Small intestine (tissue), 7 donors: ENCODE measurements around the gene SMIM8. TPM values are rescaled to one million over a fixed set of nuclear protein-coding genes. Genes with fewer than 3 reads are reported as not detected.
"Not testable (repeated sequence)": the region's sequence is repeated elsewhere in the genome, so short reads cannot be mapped to it uniquely, and the experiment has no call there.

Experiments used
- DNase-seq, 2 donors: peaks; one replicate each; pipeline versions ENCODE4 v3.0.0 to v3.0.0-alpha.2; 2013
- FAIRE-seq: peaks from 2 replicates; lab custom pipeline; 2012; peaks lifted over from hg19 to GRCh38; lab: Jason Lieb, UNC
- H3K27ac ChIP-seq, 3 donors: one replicate each; pipeline ENCODE4 v1.5.1; 2013; ENCODE audit warnings: low read length in 2 of 3, mild to moderate bottlenecking in 2 of 3, control low read depth in 1 of 3, inconsistent platforms in 1 of 3, low read depth in 1 of 3, moderate library complexity in 1 of 3
- H3K27me3 ChIP-seq, 3 donors: one replicate each; pipeline ENCODE4 v1.6.1; 2013; ENCODE audit warnings: low read length in 3 of 3, inconsistent platforms in 1 of 3; ENCODE audit not compliant: control insufficient read depth in 3 of 3, insufficient read depth in 3 of 3
- H3K36me3 ChIP-seq, 3 donors: one replicate each; pipeline ENCODE4 v1.6.1; 2013; ENCODE audit warnings: low read length in 3 of 3, inconsistent platforms in 1 of 3, low read depth in 1 of 3, mild to moderate bottlenecking in 1 of 3, moderate library complexity in 1 of 3; ENCODE audit not compliant: control insufficient read depth in 3 of 3, insufficient read depth in 2 of 3
- H3K4me1 ChIP-seq, 3 donors: one replicate each; pipeline ENCODE4 v1.6.1; 2013; ENCODE audit warnings: low read length in 2 of 3, inconsistent platforms in 1 of 3, low read depth in 1 of 3, mild to moderate bottlenecking in 1 of 3, moderate library complexity in 1 of 3; ENCODE audit not compliant: control insufficient read depth in 3 of 3, insufficient read depth in 2 of 3
- H3K4me3 ChIP-seq, 3 donors: one replicate each; pipeline ENCODE4 v1.5.1; 2013; ENCODE audit warnings: low read length in 3 of 3, control low read depth in 1 of 3, inconsistent platforms in 1 of 3, low read depth in 1 of 3, mild to moderate bottlenecking in 1 of 3, moderate library complexity in 1 of 3
- H3K9me3 ChIP-seq, 2 donors: one replicate each; pipeline ENCODE4 v1.6.1; 2013; ENCODE audit warnings: low read depth in 1 of 2, low read length in 1 of 2; ENCODE audit not compliant: control insufficient read depth in 2 of 2, insufficient read depth in 1 of 2
- WGBS, 3 donors: extraction: QIAGEN DNeasy Blood & Tissue Kit; methylation state at CpG; one replicate each; pipeline ENCODE4 v1.1.7; 2013; 5-methylcytosine and 5-hydroxymethylcytosine counted together
- polyA plus RNA-seq, 4 donors: library from polyadenylated mRNA; stranded (reverse) in 3 of 4; unstranded in 1 of 4; fragments of 200-250 nt in 3 of 4; fragments of 120-200 nt in 1 of 4; gene quantifications; one replicate each; pipeline versions ENCODE4 v1.2.1 to v1.2.3, GENCODE V29; 2013
- donor health status: healthy with polysubstance abuse.
- donor health status: control.
- donor health status: control.
- donor health status: Bipolar disorder and iron deficiency.
- donor health status: healthy.

SMIM8 gene
- polyA plus RNA-seq, 4 donors, result 4.1 to 10.6 (median 5.7) TPM

DNA sequence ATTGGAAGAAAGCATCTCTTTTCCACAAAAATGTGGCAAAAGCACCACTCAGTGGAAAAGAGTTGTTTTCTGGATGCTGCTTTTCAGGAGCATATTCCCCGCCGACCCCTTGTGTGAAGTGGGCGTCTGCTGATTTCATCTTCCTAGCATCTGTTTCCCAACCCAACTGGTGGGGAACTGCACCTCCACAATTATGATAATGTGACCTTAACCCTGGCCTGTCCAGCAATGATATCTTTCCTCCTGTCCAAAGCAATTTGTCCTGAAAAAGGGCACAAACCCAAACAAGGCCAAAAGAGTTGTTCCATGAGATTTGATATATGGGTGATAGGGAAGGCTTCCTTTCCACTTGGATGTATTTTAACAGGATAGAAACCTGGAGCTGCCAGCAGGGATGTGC, 7.3 kb upstream of the SMIM8 start:
- Histone ChIP-seq H3K4me3 (no peak overlapping the region), H3K27me3 (no peaks in the 10 kb centered on the region), H3K9me3 (no peaks in the 10 kb centered on the region), H3K27ac (no peak overlapping the region), H3K36me3 (no peaks in the 10 kb centered on the region), H3K4me1 (no peaks in the 10 kb centered on the region)
- FAIRE-seq, result no peak
- no peak for DNase-seq
- 89 to 98% (median 89%) methylated on average over 3 of the region's 3 CpGs for WGBS, 3 donors

DNA sequence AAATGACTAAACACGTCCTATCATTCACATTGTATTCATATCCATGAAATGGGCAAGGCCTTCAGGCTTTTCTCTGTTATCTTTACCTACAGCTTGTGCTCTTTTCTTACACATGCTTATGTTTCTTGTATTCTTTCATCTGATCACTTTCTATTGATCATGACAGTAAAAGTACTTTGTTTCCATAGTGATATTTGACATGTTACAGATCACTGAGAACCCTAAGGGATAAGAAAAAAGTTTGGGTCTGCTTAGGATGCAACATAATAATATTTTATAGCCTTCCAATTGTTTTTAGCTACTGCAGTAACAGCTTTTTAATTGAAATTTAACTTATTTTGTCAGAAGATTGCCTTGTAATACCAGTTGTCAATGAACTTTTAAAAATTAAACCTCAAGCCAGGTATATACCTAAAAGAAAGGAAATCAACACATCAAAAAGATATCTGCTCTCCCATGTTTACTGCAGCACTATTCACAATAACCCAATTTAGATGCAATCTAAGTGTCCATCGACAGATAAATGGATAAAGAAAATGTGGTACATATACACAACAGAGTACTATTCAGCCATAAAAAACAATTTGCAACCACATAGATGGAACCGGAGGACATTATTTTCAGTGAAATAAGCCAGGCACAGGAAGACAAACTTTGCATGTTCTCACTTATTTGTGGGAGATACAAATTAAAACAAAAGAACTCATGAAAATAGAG, 3.0 kb upstream of the SMIM8 start:
- DNase-seq, result no peak
- no peak for FAIRE-seq
- no peaks in the 10 kb centered on the region for H3K9me3 ChIP-seq
- H3K4me1 ChIP-seq, result peaks cover 0 to 3% (median 2%) of the 10 kb centered on the region in 3 donors
- H3K27ac ChIP-seq, result no peak overlapping the region
- H3K27me3 ChIP-seq, result no peaks in the 10 kb centered on the region
- WGBS, 3 donors, result 85 to 86% (median 86%) methylated on average over 3 of the region's 3 CpGs
- no peak overlapping the region for H3K4me3 ChIP-seq
- no peaks in the 10 kb centered on the region for H3K36me3 ChIP-seq

DNA sequence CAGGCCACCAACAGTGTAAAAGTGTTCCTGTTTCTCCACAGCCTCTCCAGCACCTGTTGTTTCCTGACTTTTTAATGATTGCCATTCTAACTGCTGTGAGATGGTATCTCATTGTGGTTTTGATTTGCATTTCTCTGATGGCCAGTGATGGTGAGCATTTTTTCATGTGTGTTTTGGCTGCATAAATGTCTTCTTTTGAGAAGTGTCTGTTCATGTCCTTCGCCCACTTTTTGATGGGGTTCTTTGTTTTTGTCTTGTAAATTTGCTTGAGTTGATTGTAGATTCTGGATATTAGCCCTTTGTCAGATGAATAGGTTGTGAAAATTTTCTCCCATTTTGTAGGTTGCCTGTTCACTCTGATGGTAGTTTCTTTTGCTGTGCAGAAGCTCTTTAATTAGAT, 1.5 kb downstream of the SMIM8 start:
- not testable (repeated sequence) for H3K4me1 ChIP-seq, DNase-seq, H3K27me3 ChIP-seq, H3K27ac ChIP-seq, FAIRE-seq, H3K4me3 ChIP-seq, H3K9me3 ChIP-seq, H3K36me3 ChIP-seq
- 83 to 100% (median 93%) methylated on average over 1 of the region's 1 CpG for WGBS, 3 donors

DNA sequence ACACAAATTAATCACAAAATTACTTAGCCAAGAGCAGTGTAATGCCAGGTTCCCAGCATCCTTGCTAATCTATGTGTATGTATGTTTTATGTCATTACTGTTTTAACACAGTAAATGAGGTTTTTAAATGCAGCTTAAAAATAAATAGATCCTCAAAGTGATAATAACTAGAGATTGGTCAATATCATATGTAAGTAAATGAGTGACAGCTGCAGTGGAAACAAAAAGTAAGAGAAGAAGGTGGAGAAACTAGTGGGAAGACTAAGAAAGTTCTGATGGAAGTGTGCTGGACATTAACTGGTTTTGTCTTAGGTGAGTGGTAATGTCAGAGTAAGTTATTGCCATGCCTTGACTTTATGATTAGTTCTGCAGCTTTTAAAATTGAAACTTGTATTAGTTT, 8.6 kb downstream of the SMIM8 start:
- no peak overlapping the region for H3K27ac ChIP-seq
- no peaks in the 10 kb centered on the region for H3K27me3 ChIP-seq
- H3K4me1 ChIP-seq, result no peaks in the 10 kb centered on the region
- FAIRE-seq, result no peak
- no peaks in the 10 kb centered on the region for H3K9me3 ChIP-seq
- DNase-seq, result no peak
- H3K4me3 ChIP-seq, result no peak overlapping the region
- peaks cover 0 to 5% (median 0%) of the 10 kb centered on the region in 3 donors for H3K36me3 ChIP-seq

DNA sequence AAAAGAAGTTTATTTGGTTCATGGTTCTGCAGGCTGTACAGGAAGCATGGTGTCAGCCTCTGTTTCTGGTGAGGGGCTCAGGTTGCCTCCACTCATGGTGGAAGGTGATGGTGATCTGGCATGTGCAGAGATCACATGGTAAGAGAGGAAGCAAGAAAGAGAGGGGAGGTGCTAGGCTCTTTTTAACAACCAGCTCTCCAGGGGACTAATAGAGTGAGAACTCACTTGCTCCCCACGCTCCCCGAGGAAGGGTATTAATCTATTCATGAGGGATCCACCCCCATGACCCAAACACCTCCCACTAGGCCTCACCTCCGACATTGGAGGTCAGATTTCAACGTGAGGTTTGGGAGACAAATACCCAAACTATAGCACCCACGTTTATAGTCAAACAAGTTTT, 10.6 kb downstream of the SMIM8 start:
- DNase-seq (no peak), FAIRE-seq (no peak)
- no peak overlapping the region for H3K27ac ChIP-seq
- H3K4me3 ChIP-seq, result no peak overlapping the region
- no peaks in the 10 kb centered on the region for H3K4me1 ChIP-seq
- no peaks in the 10 kb centered on the region for H3K9me3 ChIP-seq
- H3K27me3 ChIP-seq, result no peaks in the 10 kb centered on the region
- H3K36me3 ChIP-seq, result peaks cover 0 to 7% (median 0%) of the 10 kb centered on the region in 3 donors
- WGBS, 3 donors, result 77 to 87% (median 84%) methylated on average over 5 of the region's 5 CpGs

DNA sequence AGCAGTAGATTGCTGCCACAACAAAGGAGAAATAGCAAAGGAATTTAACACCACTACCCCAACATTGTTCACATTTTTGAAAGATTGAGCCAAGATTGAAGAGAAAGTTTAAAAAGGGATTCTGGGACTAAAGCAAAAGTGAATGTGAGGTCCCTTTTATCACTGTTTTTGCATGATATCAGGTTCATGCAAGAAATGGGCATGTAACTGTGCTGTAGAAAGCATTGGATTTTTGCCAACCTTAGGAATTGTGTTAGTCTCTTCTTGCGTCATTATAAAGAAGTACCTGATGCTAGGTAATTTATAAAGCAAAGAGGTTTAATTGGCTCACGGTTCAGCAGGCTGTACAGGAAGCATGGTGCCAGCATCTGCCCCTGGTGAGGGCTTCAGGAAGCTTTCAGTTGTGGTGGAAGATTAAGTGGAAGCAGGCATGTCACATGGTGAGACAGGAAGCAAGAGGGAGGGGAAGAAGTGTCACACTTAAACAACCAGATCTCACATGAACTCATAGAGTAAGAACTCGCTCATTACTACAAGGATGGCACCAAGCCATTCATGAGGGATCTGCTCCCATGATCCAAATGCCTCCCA, 11.3 kb downstream of the SMIM8 start:
- no peak for DNase-seq
- H3K4me1 ChIP-seq, result no peaks in the 10 kb centered on the region
- H3K4me3 ChIP-seq, result no peak overlapping the region
- WGBS, 3 donors, result 53 to 76% (median 72%) methylated on average over 3 of the region's 3 CpGs
- no peak for FAIRE-seq
- H3K36me3 ChIP-seq, result peaks cover 0 to 7% (median 0%) of the 10 kb centered on the region in 3 donors
- H3K27me3 ChIP-seq, result no peaks in the 10 kb centered on the region
- H3K9me3 ChIP-seq, result no peaks in the 10 kb centered on the region
- no peak overlapping the region for H3K27ac ChIP-seq

DNA sequence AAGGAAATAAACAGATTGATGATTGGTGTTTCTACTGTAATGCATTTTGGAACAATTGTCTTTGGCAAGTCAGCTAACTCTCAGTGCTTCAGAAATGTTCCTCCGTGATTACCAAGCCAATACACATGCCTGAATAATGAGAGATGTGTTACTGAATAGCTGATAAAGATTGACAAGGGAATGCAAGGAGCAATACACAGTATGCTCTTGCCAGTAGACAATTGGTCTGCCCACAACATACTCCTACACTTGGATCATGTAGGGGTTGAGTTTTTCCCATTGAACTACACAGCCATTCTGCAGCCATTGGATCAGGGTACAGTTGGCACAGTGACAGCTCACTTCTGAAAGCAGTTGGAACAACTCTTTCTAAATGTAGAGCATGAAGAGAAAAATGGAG, 12.3 kb downstream of the SMIM8 start:
- Histone ChIP-seq H3K4me1 (no peaks in the 10 kb centered on the region), H3K27ac (no peak overlapping the region), H3K36me3 (peaks cover 0 to 10% (median 0%) of the 10 kb centered on the region in 3 donors), H3K4me3 (no peak overlapping the region), H3K9me3 (no peaks in the 10 kb centered on the region), H3K27me3 (no peaks in the 10 kb centered on the region)
- WGBS, 3 donors, result 76 to 90% (median 81%) methylated on average over 1 of the region's 1 CpG
- DNase-seq (no peak), FAIRE-seq (no peak)

DNA sequence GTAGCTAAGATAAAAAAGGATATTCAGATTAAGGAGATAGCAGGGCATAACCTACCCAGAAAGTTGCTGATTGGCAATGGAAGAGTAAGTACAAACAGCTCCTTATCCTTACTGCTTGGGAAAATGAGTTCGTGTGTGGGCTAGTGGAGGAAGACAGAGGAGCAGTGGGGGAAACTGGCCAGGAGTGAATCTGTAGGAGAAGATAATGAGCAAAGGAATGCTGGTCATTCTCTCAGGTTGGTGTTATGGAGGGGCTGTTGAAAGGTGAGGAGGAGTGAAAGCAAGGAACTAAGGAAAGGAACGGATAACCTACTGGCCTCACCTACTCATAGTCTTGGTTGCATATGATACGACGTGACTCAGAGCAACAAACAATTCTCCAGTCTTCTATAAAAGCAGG, 14.0 kb downstream of the SMIM8 start:
- FAIRE-seq, result no peak
- Histone ChIP-seq H3K36me3 (peaks cover 0 to 10% (median 0%) of the 10 kb centered on the region in 3 donors), H3K27me3 (no peaks in the 10 kb centered on the region), H3K4me3 (no peak overlapping the region), H3K27ac (no peak overlapping the region), H3K4me1 (no peaks in the 10 kb centered on the region), H3K9me3 (no peaks in the 10 kb centered on the region)
- WGBS, 3 donors, result 88 to 95% (median 92%) methylated on average over 4 of the region's 4 CpGs
- DNase-seq, result no peak
